ENCODE results near the gene C3orf62. TPM values are rescaled to one million over a fixed set of nuclear protein-coding genes. Genes with fewer than 3 reads are reported as not detected.

The C3orf62 gene
- polyA plus RNA-seq (ENCODE audit: insufficient read length) = 9.0 TPM

DNA sequence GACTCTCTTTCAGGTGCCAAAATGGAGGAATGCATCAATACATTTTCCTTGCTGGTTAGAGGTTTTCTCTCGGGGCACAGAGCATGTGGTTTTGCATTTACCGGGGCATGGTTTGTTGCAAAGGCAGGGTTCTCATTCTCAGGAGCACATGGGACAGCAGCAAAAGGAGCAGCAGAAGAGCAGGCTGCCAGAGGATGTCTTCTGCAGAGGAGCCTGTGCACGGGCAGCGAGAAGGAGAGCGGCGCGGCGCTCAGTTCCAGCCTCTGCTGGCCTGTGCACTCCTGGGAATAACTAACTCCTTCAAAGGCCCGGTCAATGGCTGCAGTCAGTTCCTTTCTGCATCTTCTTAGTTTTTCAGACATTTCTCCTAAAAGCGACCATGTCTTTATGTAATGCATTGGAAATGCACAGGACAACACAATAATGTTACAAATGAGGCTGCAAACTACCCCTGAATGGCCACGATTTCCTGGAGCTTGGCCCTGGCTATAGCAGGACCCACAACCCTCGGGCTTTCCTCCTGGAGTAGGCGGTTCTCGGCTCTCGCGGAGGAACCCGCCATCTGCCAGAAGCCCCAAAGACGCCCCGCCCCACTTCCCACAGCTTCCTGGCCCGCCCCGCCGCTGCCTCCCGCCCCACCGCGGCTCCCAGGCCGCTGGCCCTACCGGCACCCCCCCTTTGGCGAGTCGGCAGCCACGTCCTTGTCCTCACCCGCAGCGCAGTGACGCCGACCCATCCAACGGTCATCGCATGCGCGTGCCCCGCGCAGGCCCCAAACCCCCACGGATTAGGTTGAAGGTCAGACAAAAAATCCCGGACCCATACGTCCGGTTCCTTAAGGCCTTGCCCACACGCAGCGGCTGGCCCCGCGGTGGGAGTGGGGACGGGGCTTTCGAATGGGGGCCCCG lies at the start of gene C3orf62:
Gene C3orf62 (minus strand): TSS at position 758 of the 908 bp plus-strand sequence. CDS start 360 bp downstream, at position 398.
- DNase-seq (ENCODE audit: low read depth) = no peak

DNA sequence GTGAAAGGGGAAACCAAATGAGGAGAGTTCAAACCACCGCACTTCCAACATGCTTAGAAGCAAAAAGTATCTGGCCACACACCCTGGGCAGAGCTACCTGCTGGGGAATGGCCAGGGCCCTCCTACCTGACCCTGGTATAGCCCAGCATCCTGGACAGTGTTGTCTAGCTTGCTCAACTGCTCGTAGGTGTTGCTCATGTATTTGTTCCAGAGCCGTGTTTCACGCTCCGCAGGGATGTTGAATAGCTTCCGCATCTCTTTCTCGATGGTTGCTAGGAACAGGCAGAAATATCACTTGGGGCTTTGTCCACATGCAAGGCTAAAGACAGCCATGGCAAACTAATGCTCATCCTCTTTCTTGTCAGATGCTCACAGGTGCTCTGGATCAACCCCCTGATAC lies 47.7 kb upstream of the C3orf62 start:
- DNase-seq (ENCODE audit: low read depth) = no peak

- no peak for DNase-seq (ENCODE audit: low read depth)
Observed at GRCh38 chr3:49316696-49317457, 39.8 kb upstream of the C3orf62 start.

- no peak for DNase-seq (ENCODE audit: low read depth)
Observed at GRCh38 chr3:49313896-49314688, 37.1 kb upstream of the C3orf62 start.

GRCh38 chr3:49311283-49311682 lies 34.3 kb upstream of the C3orf62 start:
- DNase-seq (ENCODE audit: low read depth) = no peak

DNA sequence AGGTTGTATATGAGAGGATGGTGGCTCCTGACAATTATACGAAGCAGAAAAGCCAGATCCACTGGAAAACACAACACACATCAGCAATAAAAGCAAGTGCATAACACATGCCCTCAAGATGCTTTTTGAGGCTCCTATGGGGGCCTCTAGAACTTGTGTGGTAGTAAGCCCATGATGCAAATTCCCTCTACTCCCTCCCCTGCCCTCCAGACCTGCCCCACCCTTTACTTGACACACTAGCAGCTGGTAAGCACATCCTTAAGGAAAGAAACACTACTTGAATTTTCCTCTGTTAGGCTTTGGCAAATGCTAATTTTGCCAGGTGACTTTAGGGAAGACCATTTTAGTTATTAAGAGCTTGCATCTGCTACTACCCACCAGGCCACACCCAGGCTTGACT lies 33.6 kb upstream of the C3orf62 start:
- DNase-seq (ENCODE audit: low read depth) = no peak

- DNase-seq (ENCODE audit: low read depth) = no peak
Observed at GRCh38 chr3:49305608-49306007, 28.6 kb upstream of the C3orf62 start.

GRCh38 chr3:49302613-49303012 lies 25.6 kb upstream of the C3orf62 start:
- no peak for DNase-seq (ENCODE audit: low read depth)

GRCh38 chr3:49300595-49300994 lies 23.6 kb upstream of the C3orf62 start:
- DNase-seq (ENCODE audit: low read depth) = no peak

- DNase-seq (ENCODE audit: low read depth) = no peak
Observed at GRCh38 chr3:49298511-49298910, 21.5 kb upstream of the C3orf62 start.

DNA sequence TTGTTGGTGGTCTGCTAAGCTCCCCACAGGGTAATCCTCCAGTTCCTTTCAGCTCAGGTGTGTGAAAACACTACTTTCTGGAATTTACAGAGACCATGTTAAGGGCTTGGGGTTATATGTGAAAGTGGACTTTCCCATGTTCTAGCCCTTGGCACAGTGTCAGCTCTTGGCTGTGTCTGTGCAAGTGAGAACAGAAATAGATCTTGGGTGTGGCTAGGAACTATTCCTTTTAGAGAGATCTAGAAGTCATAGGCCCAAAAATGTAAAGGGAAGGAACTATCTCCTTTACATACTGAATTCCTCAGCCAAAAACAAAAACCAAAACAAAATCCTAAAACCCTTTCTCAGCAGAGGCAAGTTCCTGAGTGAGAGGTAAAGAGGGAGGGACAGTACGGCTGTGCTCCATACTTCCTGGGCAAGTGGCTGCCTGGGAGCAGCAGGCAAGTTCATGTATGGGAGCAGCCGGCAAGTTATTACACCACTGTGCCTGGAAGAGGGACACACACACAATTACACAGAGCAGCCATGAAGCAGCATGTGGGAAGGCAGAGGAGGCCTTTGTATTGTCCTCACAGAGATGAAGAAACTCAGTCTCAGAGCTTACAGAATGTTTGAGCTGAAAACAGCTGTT lies 19.9 kb upstream of the C3orf62 start:
- DNase-seq (ENCODE audit: low read depth) = no peak

GRCh38 chr3:49295489-49296058 lies 18.5 kb upstream of the C3orf62 start:
- DNase-seq (ENCODE audit: low read depth) = no peak

GRCh38 chr3:49294343-49294742 lies 17.3 kb upstream of the C3orf62 start:
- DNase-seq (ENCODE audit: low read depth) = no peak

- no peak for DNase-seq (ENCODE audit: low read depth)
Observed at GRCh38 chr3:49283997-49284396, 7.0 kb upstream of the C3orf62 start.

- no peak for DNase-seq (ENCODE audit: low read depth)
Observed at GRCh38 chr3:49279376-49279775, 2.3 kb upstream of the C3orf62 start.

DNA sequence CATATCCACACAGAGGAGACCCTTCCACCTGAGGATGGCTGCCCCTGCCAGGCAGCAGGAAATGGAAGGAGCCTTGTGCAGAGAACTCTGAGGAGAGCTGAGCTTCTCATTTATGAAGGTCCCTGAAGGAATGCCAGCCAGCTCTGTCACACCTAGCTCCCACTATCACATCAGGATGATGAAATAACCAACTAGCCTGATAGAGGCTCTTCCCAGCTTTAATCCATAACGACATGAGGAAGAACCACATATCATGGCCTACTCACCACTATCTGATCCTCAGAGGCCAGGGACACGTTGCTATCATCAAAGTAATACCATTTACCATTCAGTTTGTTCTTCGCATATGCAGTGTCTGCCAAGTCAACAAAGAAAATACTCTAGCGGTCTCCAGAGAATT lies 1.5 kb upstream of the C3orf62 start:
- no peak for DNase-seq (ENCODE audit: low read depth)

DNA sequence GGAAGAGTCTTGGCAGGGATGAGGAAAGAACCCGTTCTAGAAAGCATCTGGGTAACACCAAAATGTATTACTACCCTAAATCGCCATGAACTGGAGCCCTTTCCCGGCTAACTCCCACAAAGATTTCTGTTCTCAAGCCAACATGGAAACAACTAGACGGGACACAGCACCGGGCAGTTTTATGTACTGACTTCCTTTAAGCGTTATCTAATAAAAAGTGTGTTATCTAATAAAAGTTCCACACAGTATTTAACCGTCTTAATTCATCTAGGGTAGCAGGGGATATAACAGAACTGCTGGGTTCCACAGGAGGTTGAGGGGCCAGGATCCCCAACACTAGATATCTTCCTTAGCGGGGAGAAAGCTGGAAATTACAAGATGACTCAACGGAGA lies 347 bp upstream of the C3orf62 start:
- DNase-seq (ENCODE audit: low read depth) = no peak

DNA sequence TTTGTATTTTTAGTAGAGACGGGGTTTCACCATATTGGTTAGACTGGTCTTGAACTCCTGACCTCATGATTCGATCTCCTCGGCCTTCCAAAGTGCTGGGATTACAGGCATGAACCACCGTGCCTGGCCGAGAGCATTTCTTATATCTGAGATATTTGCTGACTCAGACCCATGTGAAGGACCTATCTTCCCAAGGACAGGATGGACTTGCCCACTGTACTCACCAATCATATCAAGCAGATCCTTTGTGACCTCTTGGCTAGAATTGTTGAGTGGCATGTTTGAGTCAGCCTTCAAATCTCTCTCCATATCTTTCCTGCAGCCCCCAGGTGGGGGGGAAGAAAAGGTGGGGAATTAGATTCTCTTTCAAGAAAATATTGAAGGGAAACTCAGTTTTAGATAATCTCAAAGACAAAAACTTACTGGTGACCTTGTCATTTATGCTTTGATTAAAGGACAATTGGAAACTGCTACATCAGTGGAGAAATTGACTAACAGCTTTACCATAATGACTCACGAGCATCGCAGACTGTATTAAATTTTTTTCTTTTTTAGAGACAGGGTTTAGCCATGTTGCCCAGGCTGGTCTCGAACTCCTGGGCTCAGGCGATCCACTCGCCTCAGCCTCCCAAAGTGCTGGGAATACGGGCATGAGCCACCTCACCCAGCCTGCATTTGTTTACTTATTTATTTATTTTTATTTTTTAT lies 3.1 kb downstream of the C3orf62 start:
- DNase-seq (ENCODE audit: low read depth) = no peak

DNA sequence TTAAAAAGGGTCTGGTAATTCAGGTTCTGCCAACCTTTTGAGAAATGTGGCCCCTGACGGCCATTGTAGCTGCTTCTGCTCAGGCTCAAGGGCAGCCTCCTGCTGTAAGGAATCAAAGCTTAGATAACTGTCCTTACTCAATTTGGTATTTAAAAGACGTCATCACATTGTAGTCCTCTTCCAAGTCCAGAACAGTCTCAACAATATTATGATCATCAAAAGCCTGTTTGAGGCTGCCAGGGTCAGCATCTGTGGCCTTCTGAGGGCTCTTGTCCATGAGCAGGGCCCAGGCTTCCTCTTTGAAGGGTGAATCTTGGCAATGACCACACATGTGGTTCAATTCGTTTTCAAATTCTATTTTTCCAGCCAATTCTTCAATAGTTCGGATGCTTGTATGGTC lies 6.0 kb downstream of the C3orf62 start:
- DNase-seq (ENCODE audit: low read depth) = no peak

DNA sequence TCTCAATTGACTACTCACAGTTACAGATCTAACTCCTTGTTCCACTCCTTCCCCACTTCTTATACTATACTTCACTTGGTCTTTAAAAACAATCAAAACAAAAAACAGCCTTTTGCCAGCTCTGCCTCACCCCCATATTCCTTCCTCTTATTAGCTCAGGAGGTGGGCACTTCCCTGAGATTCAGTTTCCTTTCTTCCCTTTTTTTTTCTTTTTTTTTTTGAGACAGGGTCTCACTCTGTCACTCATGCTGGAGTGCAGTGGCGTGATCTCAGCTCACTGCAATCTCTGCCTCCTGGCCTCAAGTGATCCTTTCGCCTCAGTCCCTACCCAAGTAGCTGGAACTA lies 6.9 kb downstream of the C3orf62 start:
- DNase-seq (ENCODE audit: low read depth) = no peak
